Left lung (tissue), 10 donors: Measurements from ENCODE around the gene HORMAD1. TPM values are rescaled to one million over a fixed set of nuclear protein-coding genes. Genes with fewer than 3 reads are reported as not detected.
A peak's percentile ranks its signal among the peaks of the same experiment; 100 is the strongest.
"Not testable (repeated sequence)": the region's sequence is repeated elsewhere in the genome, so short reads cannot be mapped to it uniquely, and the experiment has no call there.

ENCODE experiments used
- ATAC-seq: fragments of 200-7000 bp; cut with Tn5 transposase; one replicate; pipeline ENCODE4 v1.9.1; 2020; ENCODE audit warnings: moderate library complexity
- DNase-seq, 4 donors: peaks; one replicate each; pipeline ENCODE4 v3.0.0-alpha.2; 2013 to 2020
- H3K27ac ChIP-seq, 2 donors: fragments of 200-600 bp; sonication (generic) in 1 of 2; one replicate each; pipeline versions ENCODE4 v1.5.0 to v1.8.0; 2020 to 2021
- H3K27me3 ChIP-seq, 2 donors: fragments of 200-600 bp; sonication (generic) in 1 of 2; one replicate each; pipeline versions ENCODE4 v1.5.0 to v1.8.0; 2020 to 2021
- H3K36me3 ChIP-seq, 2 donors: fragments of 200-600 bp; sonication (generic) in 1 of 2; one replicate each; pipeline versions ENCODE4 v1.5.0 to v1.8.0; 2020 to 2021
- H3K4me1 ChIP-seq, 2 donors: fragments of 200-600 bp; one replicate each; pipeline ENCODE4 v1.8.0; 2021
- H3K4me3 ChIP-seq, 2 donors: fragments of 200-600 bp; sonication (generic) in 1 of 2; one replicate each; pipeline versions ENCODE4 v1.5.0 to v1.8.0; 2020 to 2021; ENCODE audit warnings: mild to moderate bottlenecking in 1 of 2
- H3K9me3 ChIP-seq, 2 donors: fragments of 200-600 bp; sonication (generic) in 1 of 2; one replicate each; pipeline versions ENCODE4 v1.5.0 to v1.8.0; 2020 to 2021
- intact Hi-C, 2 donors: fragments of 100-400 bp; cut with DNase I; formaldehyde crosslinking; loops; one replicate each; pipeline versions ENCODE4 v1.11.2 to v1.14.2; 2022
- polyA plus RNA-seq, 6 donors: library from polyadenylated mRNA; unstranded; fragments of 120-200 nt; gene quantifications; one replicate each; pipeline ENCODE4 v1.2.1, GENCODE V29; 2013; ENCODE audit not compliant: insufficient read length in 6 of 6
- total RNA-seq, 2 donors: library from RNA; stranded (reverse); fragmentation: NEBNext Ultra II Directional; extraction: Animal tissue kit (Norgen Biotek cat#: 25700); gene quantifications; one replicate each; pipeline ENCODE4 v1.2.1, GENCODE V29; 2021
- TF ChIP-seq, protein P1 (sequence below), 2 donors: fragments of 200-600 bp; sonication (generic) in 1 of 2; IDR thresholded peaks; one replicate each; pipeline versions ENCODE4 v1.5.0 to v1.8.0; 2021; ENCODE audit warnings: antibody characterized with exemption in 2 of 2
- donor health status: DM: no; HTN: yes; CAD: no.
- donor health status: DM: no; HTN: no; CAD: no.

The HORMAD1 gene
- total and polyA plus RNA-seq, 8 donors = 0.15 to 2.5 (median 0.38) TPM; not detected in 3

DNA sequence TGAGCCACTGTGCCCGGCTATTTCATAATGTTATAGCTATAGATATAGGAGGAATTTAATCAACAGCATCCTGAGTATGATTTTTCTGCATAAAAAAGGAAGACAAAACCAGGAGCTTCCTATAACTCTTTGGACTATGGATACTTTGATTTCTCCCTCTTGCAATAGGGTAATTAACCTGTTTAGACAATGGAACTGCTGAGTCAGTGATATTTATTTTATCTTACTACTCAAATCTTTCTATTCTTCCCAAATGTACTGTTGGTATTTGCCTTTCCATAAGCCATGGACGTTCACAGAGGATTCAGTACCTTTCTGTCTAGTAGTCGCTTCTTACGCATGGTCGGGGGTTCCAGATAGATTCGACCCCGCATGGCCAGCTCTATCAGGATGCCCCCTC, 57.4 kb downstream of the HORMAD1 start:
- Histone ChIP-seq H3K4me3 (no peak overlapping the region), H3K27me3 (no peaks in the 10 kb centered on the region), H3K27ac (no peak overlapping the region), H3K4me1 (no peaks in the 10 kb centered on the region), H3K9me3 (no peaks in the 10 kb centered on the region), H3K36me3 (peaks cover 0 to 46% of the 10 kb centered on the region in 2 donors)
- intact Hi-C loops = no loop called here
- ATAC-seq = no peak
- DNase-seq = no peak
- TF ChIP-seq, protein P1, sequence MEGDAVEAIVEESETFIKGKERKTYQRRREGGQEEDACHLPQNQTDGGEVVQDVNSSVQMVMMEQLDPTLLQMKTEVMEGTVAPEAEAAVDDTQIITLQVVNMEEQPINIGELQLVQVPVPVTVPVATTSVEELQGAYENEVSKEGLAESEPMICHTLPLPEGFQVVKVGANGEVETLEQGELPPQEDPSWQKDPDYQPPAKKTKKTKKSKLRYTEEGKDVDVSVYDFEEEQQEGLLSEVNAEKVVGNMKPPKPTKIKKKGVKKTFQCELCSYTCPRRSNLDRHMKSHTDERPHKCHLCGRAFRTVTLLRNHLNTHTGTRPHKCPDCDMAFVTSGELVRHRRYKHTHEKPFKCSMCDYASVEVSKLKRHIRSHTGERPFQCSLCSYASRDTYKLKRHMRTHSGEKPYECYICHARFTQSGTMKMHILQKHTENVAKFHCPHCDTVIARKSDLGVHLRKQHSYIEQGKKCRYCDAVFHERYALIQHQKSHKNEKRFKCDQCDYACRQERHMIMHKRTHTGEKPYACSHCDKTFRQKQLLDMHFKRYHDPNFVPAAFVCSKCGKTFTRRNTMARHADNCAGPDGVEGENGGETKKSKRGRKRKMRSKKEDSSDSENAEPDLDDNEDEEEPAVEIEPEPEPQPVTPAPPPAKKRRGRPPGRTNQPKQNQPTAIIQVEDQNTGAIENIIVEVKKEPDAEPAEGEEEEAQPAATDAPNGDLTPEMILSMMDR (IDR thresholded peaks at IDR 0.05) = no peak

DNA sequence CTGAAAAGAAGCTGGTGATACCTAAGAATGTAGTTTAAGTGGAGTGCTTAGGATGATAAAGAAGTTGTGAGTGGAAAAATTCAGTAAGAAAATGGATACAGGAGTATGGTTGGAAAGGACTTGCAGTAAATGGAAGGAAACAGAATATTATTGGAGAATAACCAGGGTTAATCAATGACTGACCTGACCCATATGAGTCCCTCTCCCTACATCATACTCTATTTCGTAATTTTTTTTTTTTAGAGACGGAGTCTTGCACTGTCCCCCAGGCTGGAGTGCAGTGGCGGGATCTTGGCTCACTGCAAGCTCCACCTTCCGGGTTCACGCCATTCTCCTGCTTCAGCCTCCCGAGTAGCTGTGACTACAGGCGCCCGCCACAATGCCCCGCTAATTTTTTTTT, 57.9 kb downstream of the HORMAD1 start:
- H3K36me3 ChIP-seq = peaks cover 0 to 51% of the 10 kb centered on the region in 2 donors
- no peak overlapping the region for H3K4me3 ChIP-seq
- DNase-seq (no peak), ATAC-seq (no peak)
- no peak overlapping the region for H3K27ac ChIP-seq
- intact Hi-C loops = no loop called here
- no peaks in the 10 kb centered on the region for H3K27me3 ChIP-seq
- TF ChIP-seq, protein P1 (IDR thresholded peaks at IDR 0.05) = no peak
- H3K9me3 ChIP-seq = no peaks in the 10 kb centered on the region
- no peaks in the 10 kb centered on the region for H3K4me1 ChIP-seq

DNA sequence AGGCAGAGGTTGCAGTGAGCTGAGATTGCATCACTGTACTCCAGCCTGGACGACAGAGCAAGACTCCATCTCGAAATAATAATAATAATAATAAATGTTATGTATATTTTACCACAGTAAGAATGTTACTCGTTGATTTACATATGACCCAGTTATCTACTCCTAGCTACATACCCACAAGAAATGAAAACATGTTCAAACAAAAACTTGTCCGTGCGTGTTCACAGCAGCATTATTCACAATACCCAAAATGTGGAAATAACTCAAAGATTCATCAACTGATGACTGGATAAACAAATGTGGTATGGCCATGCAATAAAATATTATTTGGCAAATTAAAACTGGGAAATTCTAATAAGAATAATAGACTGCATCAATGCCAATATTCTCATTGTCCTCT, 59.5 kb downstream of the HORMAD1 start:
- ATAC-seq (no peak), DNase-seq (no peak)
- peaks cover 0 to 54% of the 10 kb centered on the region in 2 donors for H3K36me3 ChIP-seq
- TF ChIP-seq, protein P1 (IDR thresholded peaks at IDR 0.05) = no peak
- no peak overlapping the region for H3K27ac ChIP-seq
- no peak overlapping the region for H3K4me3 ChIP-seq
- H3K4me1 ChIP-seq = no peaks in the 10 kb centered on the region
- H3K9me3 ChIP-seq = no peaks in the 10 kb centered on the region
- H3K27me3 ChIP-seq = no peaks in the 10 kb centered on the region
- intact Hi-C loops = no loop called here

DNA sequence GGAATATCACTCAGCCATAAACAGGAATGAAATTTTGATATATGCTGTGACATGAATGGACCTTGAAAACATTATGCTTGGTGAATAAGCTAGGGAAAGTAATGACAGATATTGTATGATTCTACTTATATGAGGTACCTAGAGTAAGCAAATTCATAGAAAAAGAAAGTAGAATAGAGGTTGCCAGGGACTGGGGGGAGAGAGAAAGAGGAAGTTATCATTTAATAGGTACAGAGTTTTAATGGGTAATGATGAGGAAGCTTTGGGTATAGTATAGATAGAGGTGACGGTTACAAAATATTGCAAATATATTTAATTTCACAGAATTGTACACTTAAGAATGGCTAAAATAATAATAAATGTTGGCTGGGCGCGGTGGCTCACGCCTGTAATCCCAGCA, 60.1 kb downstream of the HORMAD1 start:
- Histone ChIP-seq H3K9me3 (no peaks in the 10 kb centered on the region), H3K27me3 (no peaks in the 10 kb centered on the region), H3K4me3 (no peak overlapping the region), H3K4me1 (peaks cover 0 to 2% of the 10 kb centered on the region in 2 donors), H3K36me3 (peaks cover 0 to 54% of the 10 kb centered on the region in 2 donors), H3K27ac (no peak overlapping the region)
- intact Hi-C loops = no loop called here
- DNase-seq (no peak), ATAC-seq (no peak)
- TF ChIP-seq, protein P1 (IDR thresholded peaks at IDR 0.05) = no peak

DNA sequence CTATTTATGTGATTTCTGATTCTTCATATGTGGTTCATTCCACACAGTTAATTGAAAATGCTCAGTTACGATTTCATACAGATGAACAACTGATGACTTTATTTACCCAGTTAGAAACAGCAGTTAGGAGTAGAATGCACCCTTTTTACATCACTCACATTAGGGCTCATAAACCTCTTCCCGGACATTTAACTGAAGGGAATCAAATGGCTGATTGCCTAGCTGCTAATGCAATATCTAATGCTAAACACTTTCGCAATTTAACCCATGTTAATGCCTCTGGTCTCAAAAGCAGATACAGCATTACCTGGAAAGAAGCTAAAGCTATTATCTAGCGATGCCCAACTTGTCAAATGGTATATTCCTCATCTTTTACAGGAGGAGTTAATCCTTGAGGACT, 63.6 kb downstream of the HORMAD1 start:
- ATAC-seq, intact Hi-C loops, H3K4me3 ChIP-seq, H3K27me3 ChIP-seq, H3K9me3 ChIP-seq, H3K4me1 ChIP-seq, DNase-seq, H3K27ac ChIP-seq: not testable (repeated sequence)
- H3K36me3 ChIP-seq = peaks cover 0 to 40% of the 10 kb centered on the region in 2 donors

DNA sequence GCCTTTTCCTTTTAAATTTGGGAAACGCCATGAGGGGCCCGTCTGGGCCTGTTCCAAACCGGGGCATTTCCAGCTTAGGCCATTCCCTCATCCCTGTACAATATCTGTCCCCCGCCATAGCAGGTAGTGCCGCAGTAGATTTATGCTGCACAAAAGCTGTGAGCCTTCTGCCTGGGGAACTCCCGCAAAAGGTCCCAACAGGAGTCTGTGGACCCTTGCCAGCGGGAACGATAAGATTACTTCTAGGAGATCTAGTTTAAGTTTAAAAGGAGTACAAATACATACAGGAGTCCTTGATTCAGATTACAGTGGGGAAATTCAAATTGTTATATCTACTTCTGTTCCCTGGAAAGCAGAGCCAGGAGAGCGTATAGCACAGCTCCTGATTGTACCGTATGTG, 66.1 kb downstream of the HORMAD1 start:
- H3K27me3 ChIP-seq, H3K4me3 ChIP-seq, H3K9me3 ChIP-seq, ATAC-seq, H3K27ac ChIP-seq, H3K4me1 ChIP-seq, intact Hi-C loops: not testable (repeated sequence)
- peaks cover 0 to 18% of the 10 kb centered on the region in 2 donors for H3K36me3 ChIP-seq
- peak in 1 of 4 donors; percentile 39 for DNase-seq
